H9 (cell line): ENCODE measurements around the gene SNRNP200. TPM values are rescaled to one million over a fixed set of nuclear protein-coding genes. Genes with fewer than 3 reads are reported as not detected.

Experiments used
- DNase-seq: peaks from one replicate; pipeline ENCODE4 v3.0.0-alpha.2; 2017
- H2AFZ ChIP-seq: one replicate; pipeline ENCODE4 v1.6.1; 2013; ENCODE audit warnings: mild to moderate bottlenecking, low read length, control low read depth, moderate library complexity
- H2AK5ac ChIP-seq: 2 replicates; pipeline ENCODE4 v1.6.1; 2013; ENCODE audit warnings: low read length, control low read depth, mixed read lengths; ENCODE audit not compliant: insufficient read length
- H2BK120ac ChIP-seq: one replicate; pipeline ENCODE4 v1.6.1; 2013; ENCODE audit warnings: low read depth, mild to moderate bottlenecking, low read length, control low read depth, inconsistent platforms; ENCODE audit not compliant: poor library complexity, severe bottlenecking
- H2BK12ac ChIP-seq: 2 replicates; pipeline ENCODE4 v1.6.1; 2013; ENCODE audit warnings: low read length, control low read depth, mixed read lengths, low read depth; ENCODE audit not compliant: insufficient read length
- H2BK15ac ChIP-seq: 2 replicates; pipeline ENCODE4 v1.6.1; 2013; ENCODE audit warnings: low read depth, low read length, control low read depth
- H2BK20ac ChIP-seq: one replicate; pipeline ENCODE4 v1.6.1; 2013; ENCODE audit warnings: low read depth, mild to moderate bottlenecking, low read length, control low read depth, inconsistent platforms; ENCODE audit not compliant: poor library complexity, severe bottlenecking
- H2BK5ac ChIP-seq: 2 replicates; pipeline ENCODE4 v1.6.1; 2013; ENCODE audit warnings: low read length, control low read depth, mixed read lengths; ENCODE audit not compliant: insufficient read length
- H3K14ac ChIP-seq: 2 replicates; pipeline ENCODE4 v1.6.1; 2013; ENCODE audit warnings: low read length, control low read depth; ENCODE audit not compliant: insufficient read depth
- H3K18ac ChIP-seq: 2 replicates; pipeline ENCODE4 v1.6.1; 2013; ENCODE audit warnings: low read depth, mild to moderate bottlenecking, mixed read lengths, low read length, control low read depth; ENCODE audit not compliant: insufficient read length
- H3K23ac ChIP-seq: 2 replicates; pipeline ENCODE4 v1.6.1; 2013; ENCODE audit warnings: low read length, control low read depth, mixed read lengths, low read depth; ENCODE audit not compliant: insufficient read length
- H3K23me2 ChIP-seq: 2 replicates; pipeline ENCODE4 v1.6.1; 2013; ENCODE audit warnings: low read depth, mild to moderate bottlenecking, mixed read lengths, low read length, control low read depth; ENCODE audit not compliant: insufficient read length, poor library complexity, severe bottlenecking
- H3K27ac ChIP-seq: 2 replicates; pipeline ENCODE4 v1.5.1; 2013; ENCODE audit warnings: low read length, control low read depth, mixed read lengths, low read depth; ENCODE audit not compliant: insufficient read length
- H3K27me3 ChIP-seq: 2 replicates; pipeline ENCODE4 v1.6.1; 2013; ENCODE audit warnings: low read length, control low read depth, inconsistent platforms; ENCODE audit not compliant: insufficient read depth
- H3K4ac ChIP-seq: 2 replicates; pipeline ENCODE4 v1.6.1; 2013; ENCODE audit warnings: low read depth, mild to moderate bottlenecking, control low read depth, inconsistent platforms, low read length, moderate library complexity
- H3K4me1 ChIP-seq: 2 replicates; pipeline ENCODE4 v1.6.1; 2013; ENCODE audit warnings: low read length, control low read depth, inconsistent platforms; ENCODE audit not compliant: insufficient read depth
- H3K4me2 ChIP-seq: 2 replicates; pipeline ENCODE4 v1.6.1; 2013; ENCODE audit warnings: low read length, control low read depth, mixed read lengths; ENCODE audit not compliant: insufficient read length, insufficient read depth
- H3K56ac ChIP-seq: 2 replicates; pipeline ENCODE4 v1.6.1; 2013; ENCODE audit warnings: low read depth, mild to moderate bottlenecking, mixed read lengths, low read length, control low read depth; ENCODE audit not compliant: insufficient read length
- H3K79me1 ChIP-seq: 2 replicates; pipeline ENCODE4 v1.6.1; 2013; ENCODE audit warnings: low read depth, mild to moderate bottlenecking, moderate library complexity, low read length, control low read depth, inconsistent platforms; ENCODE audit not compliant: insufficient read depth, poor library complexity, severe bottlenecking
- H3K79me2 ChIP-seq: 2 replicates; pipeline ENCODE4 v1.6.1; 2013; ENCODE audit warnings: low read length, control low read depth, inconsistent platforms; ENCODE audit not compliant: insufficient read depth
- H3K9ac ChIP-seq: 2 replicates; pipeline ENCODE4 v1.6.1; 2013; ENCODE audit warnings: low read length, control low read depth, mixed read lengths; ENCODE audit not compliant: insufficient read length; ENCODE audit errors: extremely low read depth
- H3K9me3 ChIP-seq: one replicate; pipeline ENCODE4 v1.6.1; 2013; ENCODE audit warnings: low read depth, low read length, inconsistent platforms; ENCODE audit not compliant: control insufficient read depth
- H3T11ph ChIP-seq: one replicate; pipeline ENCODE4 v1.6.1; 2013; ENCODE audit warnings: mild to moderate bottlenecking, low read length, control low read depth, inconsistent platforms
- H4K20me1 ChIP-seq: one replicate; pipeline ENCODE4 v1.6.1; 2013; ENCODE audit not compliant: control insufficient read depth, insufficient read length, insufficient read depth
- H4K5ac ChIP-seq: 2 replicates; pipeline ENCODE4 v1.6.1; 2013; ENCODE audit warnings: low read depth, mild to moderate bottlenecking, mixed read lengths, low read length, control low read depth; ENCODE audit not compliant: insufficient read length
- H4K8ac ChIP-seq: replicated peaks from 2 replicates; pipeline ENCODE4 v1.6.1; 2013; ENCODE audit warnings: low read length, control low read depth, mixed read lengths, low read depth; ENCODE audit not compliant: insufficient read length
- H4K91ac ChIP-seq: 2 replicates; pipeline ENCODE4 v1.6.1; 2013; ENCODE audit warnings: low read depth, mild to moderate bottlenecking, moderate library complexity, mixed read lengths, low read length, control low read depth; ENCODE audit not compliant: insufficient read length
- H3K27ac Mint-ChIP-seq, 3 experiments: 2 replicates in 2 of 3; 3 replicates in 1 of 3; pipeline ENCODE4 v1.8.0; 2020 to 2021; ENCODE audit warnings: mixed read lengths in 3 of 3, mild to moderate bottlenecking in 1 of 3, moderate library complexity in 1 of 3
- H3K27me3 Mint-ChIP-seq: 2 replicates; pipeline ENCODE4 v1.8.0; 2021; ENCODE audit warnings: low read depth, mild to moderate bottlenecking, moderate library complexity, mixed read lengths
- H3K36me3 Mint-ChIP-seq, 3 experiments: 2 replicates in 2 of 3; 3 replicates in 1 of 3; pipeline ENCODE4 v1.8.0; 2020 to 2021; ENCODE audit warnings: low read depth in 3 of 3, mixed read lengths in 3 of 3; ENCODE audit not compliant: insufficient read depth in 1 of 3
- H3K4me1 Mint-ChIP-seq, 2 experiments: 2 replicates each; pipeline ENCODE4 v1.8.0; 2020; ENCODE audit warnings: mixed read lengths in 2 of 2
- H3K4me3 Mint-ChIP-seq, 2 experiments: 2 replicates in 1 of 2; 3 replicates in 1 of 2; pipeline ENCODE4 v1.8.0; 2020 to 2021; ENCODE audit warnings: mild to moderate bottlenecking in 2 of 2, mixed read lengths in 2 of 2, moderate library complexity in 1 of 2
- H3K9me3 Mint-ChIP-seq, 2 experiments: 2 replicates in 1 of 2; 3 replicates in 1 of 2; pipeline ENCODE4 v1.8.0; 2020; ENCODE audit warnings: mild to moderate bottlenecking in 2 of 2, mixed read lengths in 2 of 2, moderate library complexity in 1 of 2
- WGBS: extraction: QIAGEN DNeasy Blood & Tissue Kit; methylation state at CpG from one replicate; pipeline ENCODE4 v1.1.7; 2013; ENCODE audit warnings: missing lambda C conversion rate, low lambda C conversion rate, mixed read lengths; ENCODE audit not compliant: insufficient read length; ENCODE audit errors: extremely low coverage; 5-methylcytosine and 5-hydroxymethylcytosine counted together
- total RNA-seq: library from RNA; stranded (reverse); gene quantifications from 2 replicates; pipeline ENCODE4 v1.2.1, GENCODE V29; 2021
- TF ChIP-seq, protein P1 (sequence below): fragments of 200-600 bp; sonication (generic); conservative IDR thresholded peaks from 3 replicates; pipeline ENCODE4 v1.8.0; 2021; ENCODE audit warnings: antibody characterized with exemption, mild to moderate bottlenecking

SNRNP200 gene
- total RNA-seq, 1 experiment from 2014 or later = 215 TPM

DNA sequence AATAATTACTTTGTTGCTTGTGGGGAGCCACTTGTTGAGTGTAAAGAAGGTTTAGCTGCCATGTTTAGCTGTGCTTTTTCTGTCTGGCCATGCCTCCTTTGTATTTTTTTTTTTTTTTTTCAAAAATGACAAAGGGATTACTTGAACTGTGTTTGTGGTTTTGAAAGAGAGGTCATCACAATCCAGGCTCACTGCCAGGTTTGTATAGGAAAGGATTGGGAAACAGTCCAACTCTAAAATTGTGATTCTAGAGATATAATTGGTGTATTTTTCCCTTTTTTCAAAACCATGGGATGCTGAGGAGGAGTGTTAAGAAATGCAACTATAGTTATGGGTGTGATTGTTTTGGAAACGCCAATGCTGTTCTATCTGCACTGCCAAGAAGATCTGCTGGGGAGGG lies 24.1 kb upstream of the SNRNP200 start:
- Histone ChIP-seq H2BK20ac (no peak overlapping the region), H2BK15ac (no peak overlapping the region), H3K23me2 (no peaks in the 10 kb centered on the region), H3K9me3 (no peaks in the 10 kb centered on the region), H2AFZ (no peak overlapping the region), H3K4me1 (no peaks in the 10 kb centered on the region), H3K79me1 (no peaks in the 10 kb centered on the region), H3K23ac (no peak overlapping the region), H3K4me2 (no peak overlapping the region), H3K4ac (no peak overlapping the region), H2BK5ac (no peak overlapping the region), H4K5ac (no peak overlapping the region), H3K27me3 (no peaks in the 10 kb centered on the region), H3K79me2 (no peaks in the 10 kb centered on the region), H2BK120ac (no peak overlapping the region), H4K8ac (no peak overlapping the region), H3K9ac (no peak overlapping the region), H3T11ph (no peak overlapping the region), H3K27ac (no peak overlapping the region), H2BK12ac (no peak overlapping the region), H4K20me1 (no peaks in the 10 kb centered on the region), H4K91ac (no peak overlapping the region), H2AK5ac (no peak overlapping the region), H3K14ac (no peak overlapping the region), H3K56ac (no peak overlapping the region), H3K18ac (no peak overlapping the region)
- Mint-ChIP-seq H3K27ac (no peak overlapping the region), H3K4me3 (no peak overlapping the region), H3K9me3 (no peaks in the 10 kb centered on the region), H3K4me1 (peaks cover 11 to 14% of the 10 kb centered on the region in 2 experiments), H3K36me3 (peaks cover 22 to 25% (median 23%) of the 10 kb centered on the region in 3 experiments), H3K27me3 (peaks cover 12% of the 10 kb centered on the region)
- TF ChIP-seq, protein P1, sequence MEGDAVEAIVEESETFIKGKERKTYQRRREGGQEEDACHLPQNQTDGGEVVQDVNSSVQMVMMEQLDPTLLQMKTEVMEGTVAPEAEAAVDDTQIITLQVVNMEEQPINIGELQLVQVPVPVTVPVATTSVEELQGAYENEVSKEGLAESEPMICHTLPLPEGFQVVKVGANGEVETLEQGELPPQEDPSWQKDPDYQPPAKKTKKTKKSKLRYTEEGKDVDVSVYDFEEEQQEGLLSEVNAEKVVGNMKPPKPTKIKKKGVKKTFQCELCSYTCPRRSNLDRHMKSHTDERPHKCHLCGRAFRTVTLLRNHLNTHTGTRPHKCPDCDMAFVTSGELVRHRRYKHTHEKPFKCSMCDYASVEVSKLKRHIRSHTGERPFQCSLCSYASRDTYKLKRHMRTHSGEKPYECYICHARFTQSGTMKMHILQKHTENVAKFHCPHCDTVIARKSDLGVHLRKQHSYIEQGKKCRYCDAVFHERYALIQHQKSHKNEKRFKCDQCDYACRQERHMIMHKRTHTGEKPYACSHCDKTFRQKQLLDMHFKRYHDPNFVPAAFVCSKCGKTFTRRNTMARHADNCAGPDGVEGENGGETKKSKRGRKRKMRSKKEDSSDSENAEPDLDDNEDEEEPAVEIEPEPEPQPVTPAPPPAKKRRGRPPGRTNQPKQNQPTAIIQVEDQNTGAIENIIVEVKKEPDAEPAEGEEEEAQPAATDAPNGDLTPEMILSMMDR = no peak
- no peak for DNase-seq
- WGBS = no CpG with 5 or more reads among the region's 1 CpG
